8988T (cell line): ENCODE measurements around the gene HEPH.
"Not testable (repeated sequence)": the region's sequence is repeated elsewhere in the genome, so short reads cannot be mapped to it uniquely, and the experiment has no call there.

ENCODE experiments used
- DNase-seq: peaks from one replicate; pipeline ENCODE4 v3.0.0; 2011

Gene HEPH

GRCh38 chrX:66221856-66222255, 57.8 kb downstream of the HEPH start:
- DNase-seq = no peak

GRCh38 chrX:66232296-66232695, 68.2 kb downstream of the HEPH start:
- DNase-seq = no peak

- no peak for DNase-seq
Measured at GRCh38 chrX:66233209-66233608, 69.2 kb downstream of the HEPH start.

- not testable (repeated sequence) for DNase-seq
Measured at GRCh38 chrX:66233904-66234303, 69.9 kb downstream of the HEPH start.

- DNase-seq = no peak
Measured at GRCh38 chrX:66255359-66255967, 91.4 kb downstream of the HEPH start.

GRCh38 chrX:66262807-66263206, 98.8 kb downstream of the HEPH start:
- DNase-seq = no peak
